SK-N-DZ (cell line): ENCODE data around the gene SEMA3B.
"Not testable (repeated sequence)": the region's sequence is repeated elsewhere in the genome, so short reads cannot be mapped to it uniquely, and the experiment has no call there.

Experiments
- DNase-seq: peaks from one replicate; pipeline ENCODE4 v3.0.0-alpha.2; 2015; ENCODE audit warnings: low spot score

The SEMA3B gene

DNA sequence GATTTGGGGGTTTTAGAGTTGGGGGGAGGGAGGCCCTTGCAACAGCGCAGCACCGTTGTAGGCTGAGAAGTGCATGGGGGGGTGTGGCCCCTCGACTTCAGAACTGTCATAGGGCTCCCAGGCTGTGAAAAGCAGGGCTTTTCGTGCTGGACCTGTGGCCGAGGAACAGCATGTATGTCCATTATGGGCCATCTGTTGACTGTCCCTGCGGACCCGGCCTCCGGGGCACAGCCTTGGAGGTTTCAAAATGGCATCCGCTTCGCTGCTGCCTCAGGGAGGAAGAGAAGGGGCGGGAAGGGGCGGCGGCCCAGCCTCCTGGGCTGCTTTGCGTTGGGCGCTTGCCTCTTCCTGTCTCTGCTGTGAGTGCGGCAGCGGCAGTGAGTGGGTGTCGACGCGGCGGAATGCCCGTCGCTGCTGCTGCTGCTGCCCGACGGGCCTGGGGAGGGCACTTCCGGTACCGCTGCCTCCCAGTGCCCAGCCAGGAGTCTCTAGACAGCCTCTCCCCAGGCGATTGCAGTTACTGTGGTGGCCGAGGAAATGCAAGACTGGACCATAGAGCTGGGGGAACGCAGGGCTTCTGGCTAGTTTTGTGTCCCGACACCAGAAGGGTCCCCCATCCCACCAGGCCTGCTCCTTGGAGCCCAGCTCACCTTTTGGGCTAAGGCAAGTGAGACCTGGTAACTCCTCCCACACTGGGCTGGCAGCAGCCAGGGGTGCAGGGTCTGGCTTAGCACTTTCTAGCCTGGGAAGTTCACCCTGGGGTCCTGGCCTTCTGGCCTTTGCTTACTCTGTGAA lies 31.0 kb upstream of the SEMA3B start:
- DNase-seq, result peak; percentile 39

- DNase-seq, result no peak
These were observed 30.4 kb upstream of the SEMA3B start for GRCh38 chr3:50238549-50239026.

DNA sequence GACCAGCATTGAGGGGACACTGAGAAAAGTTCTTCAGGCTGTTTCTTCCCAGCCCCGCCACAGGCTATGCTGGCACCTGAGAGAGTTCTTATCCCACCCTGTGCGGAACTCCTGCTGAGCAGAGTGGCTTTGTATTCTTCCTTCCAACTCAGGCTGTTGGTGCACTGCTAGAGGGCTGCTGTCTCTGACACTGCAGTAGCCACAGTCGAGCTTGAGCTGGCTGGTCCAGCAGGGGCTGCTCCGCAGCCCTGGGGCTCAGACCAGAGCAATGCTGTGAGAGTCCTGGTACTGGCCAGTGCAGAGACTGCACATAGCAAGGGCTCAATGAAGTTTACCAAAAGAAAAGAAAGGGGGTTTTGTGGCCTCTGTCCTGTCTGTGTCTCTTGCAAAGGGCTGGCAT lies 29.3 kb upstream of the SEMA3B start:
- no peak for DNase-seq

DNA sequence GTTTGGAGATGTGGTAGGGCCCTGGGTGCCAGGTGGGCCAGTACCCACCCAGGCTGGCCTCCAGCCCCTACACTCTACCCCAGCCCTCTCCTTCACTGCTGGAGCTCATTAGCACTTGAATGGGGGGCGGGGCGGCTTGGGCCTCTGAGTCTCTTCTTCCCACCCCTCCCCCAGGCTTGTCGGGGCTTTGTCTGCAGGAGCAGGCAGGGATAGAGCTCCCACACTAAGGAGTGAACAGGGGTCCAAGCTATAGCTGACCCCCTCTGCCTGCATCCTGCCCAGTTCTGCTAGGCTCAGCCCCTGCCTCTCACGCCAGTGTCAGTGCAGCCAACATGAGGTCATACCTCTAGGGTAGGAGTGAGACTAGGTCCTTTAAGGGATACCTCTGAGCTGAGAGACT lies 27.8 kb upstream of the SEMA3B start:
- no peak for DNase-seq

GRCh38 chr3:50241713-50242380 lies 27.1 kb upstream of the SEMA3B start:
- DNase-seq, result no peak

GRCh38 chr3:50242381-50242770 lies 26.6 kb upstream of the SEMA3B start:
- DNase-seq, result no peak

DNA sequence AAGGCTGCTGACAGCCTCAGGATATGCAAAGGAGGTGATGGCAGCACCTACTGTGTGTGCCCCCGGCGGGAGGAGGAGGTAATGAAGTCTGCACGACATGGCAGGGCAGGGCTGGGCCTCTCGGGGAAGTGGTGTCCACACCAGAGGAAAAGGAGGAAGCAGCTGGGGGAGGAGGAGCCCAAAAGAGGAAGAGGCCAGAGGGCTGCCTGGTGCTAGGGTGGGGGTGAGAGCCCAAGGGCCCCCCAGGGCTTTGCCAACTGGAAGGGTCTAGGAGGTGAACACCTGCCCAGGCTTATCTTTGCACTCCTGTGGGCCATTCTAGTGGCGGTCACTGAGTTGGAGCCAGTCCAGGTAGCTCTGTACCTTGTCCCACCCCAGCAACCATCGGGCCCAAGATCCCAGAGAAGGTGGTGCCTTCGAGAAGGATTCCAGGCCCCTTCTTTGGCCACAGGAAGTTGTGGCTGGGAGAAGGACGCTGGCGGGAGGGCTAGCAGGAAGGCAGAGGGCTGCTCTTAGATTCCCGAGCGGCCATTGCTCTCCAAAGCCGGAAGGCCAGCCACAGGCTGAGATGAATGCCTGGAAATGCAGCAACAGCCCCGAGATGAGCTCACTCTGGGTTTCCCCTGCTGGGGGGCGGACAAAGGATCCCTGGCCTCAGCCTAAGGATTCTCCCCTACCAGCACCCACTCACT lies 25.9 kb upstream of the SEMA3B start:
- DNase-seq, result no peak

DNA sequence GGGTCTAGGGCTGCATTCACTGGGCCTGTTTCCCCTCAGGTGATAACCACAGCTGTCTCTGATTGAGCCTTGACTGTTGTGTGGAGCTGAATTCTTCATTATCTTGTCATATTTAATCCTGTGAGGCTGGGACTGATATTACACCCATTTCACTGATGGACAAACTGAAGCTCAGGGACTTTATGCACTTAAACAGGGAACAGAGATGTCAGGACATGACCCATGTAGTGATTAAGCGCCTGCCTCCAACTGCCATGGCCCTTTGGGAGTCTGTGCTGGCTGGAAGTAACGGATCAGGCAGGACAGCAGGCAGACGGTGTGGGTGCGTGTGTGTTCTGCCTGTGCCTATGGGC lies 25.4 kb upstream of the SEMA3B start:
- DNase-seq, result no peak

GRCh38 chr3:50244813-50245212 lies 24.1 kb upstream of the SEMA3B start:
- DNase-seq, result not testable (repeated sequence)

GRCh38 chr3:50245251-50245745 lies 23.6 kb upstream of the SEMA3B start:
- no peak for DNase-seq

DNA sequence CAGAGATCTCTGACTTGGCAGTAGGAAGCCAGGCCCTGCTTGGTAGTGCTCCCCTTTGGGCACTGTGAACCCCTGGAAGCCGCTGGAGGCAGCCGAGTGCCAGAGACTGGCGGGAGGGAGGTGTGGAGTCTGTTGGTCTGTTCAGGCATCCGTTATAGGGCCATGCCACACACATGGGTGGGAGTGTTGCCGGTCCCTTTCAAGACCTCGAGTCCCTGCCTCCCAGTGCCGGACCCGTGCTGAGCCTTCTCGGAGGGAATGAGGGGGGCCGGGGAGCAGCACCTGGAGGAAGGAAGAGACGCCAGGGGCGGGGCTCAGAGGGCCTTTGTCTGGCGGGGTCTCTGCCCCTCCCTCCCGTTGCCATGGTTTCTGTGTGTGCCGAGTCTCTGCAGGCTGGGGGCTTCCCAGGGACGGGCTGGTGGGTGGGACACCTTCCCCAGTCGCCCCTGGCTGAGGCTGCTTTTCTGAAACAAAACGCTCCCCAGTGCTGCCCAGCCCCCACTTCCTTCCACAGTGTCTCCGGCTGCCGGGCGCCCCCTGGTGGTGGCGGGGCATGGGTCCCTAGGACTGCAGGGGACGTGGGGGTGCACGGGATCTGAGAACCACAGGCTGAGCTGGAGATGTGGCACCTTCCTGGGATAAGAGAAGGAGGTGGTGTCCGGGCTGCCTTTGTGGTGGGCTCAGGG lies 23.0 kb upstream of the SEMA3B start:
- peak; percentile 86 for DNase-seq

- DNase-seq, result no peak
These were observed 22.4 kb upstream of the SEMA3B start for GRCh38 chr3:50246517-50246954.

GRCh38 chr3:50248387-50248786 lies 20.6 kb upstream of the SEMA3B start:
- DNase-seq, result no peak

GRCh38 chr3:50249457-50249856 lies 19.5 kb upstream of the SEMA3B start:
- DNase-seq, result no peak

DNA sequence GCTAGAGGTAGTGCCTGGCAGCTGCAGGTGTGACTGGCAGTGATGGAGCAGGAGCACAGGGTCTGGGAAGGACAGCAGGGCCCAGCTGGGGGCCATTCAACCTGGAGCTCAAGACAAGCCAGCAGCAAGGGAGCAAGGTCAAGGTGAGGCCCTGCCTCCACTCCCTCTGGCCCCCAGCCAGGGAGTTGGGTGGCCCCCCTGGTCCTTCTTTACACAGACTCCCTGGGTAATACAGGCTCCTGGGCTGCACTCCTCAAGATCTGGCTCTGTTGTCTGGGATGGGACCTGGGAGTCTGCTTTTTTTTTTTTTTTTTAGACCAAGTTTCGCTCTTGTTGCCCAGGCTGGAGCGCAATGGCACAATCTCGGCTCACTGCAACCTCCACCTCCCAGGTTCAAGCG lies 18.4 kb upstream of the SEMA3B start:
- no peak for DNase-seq

- DNase-seq, result no peak
These were observed 17.7 kb upstream of the SEMA3B start for GRCh38 chr3:50251220-50251619.

DNA sequence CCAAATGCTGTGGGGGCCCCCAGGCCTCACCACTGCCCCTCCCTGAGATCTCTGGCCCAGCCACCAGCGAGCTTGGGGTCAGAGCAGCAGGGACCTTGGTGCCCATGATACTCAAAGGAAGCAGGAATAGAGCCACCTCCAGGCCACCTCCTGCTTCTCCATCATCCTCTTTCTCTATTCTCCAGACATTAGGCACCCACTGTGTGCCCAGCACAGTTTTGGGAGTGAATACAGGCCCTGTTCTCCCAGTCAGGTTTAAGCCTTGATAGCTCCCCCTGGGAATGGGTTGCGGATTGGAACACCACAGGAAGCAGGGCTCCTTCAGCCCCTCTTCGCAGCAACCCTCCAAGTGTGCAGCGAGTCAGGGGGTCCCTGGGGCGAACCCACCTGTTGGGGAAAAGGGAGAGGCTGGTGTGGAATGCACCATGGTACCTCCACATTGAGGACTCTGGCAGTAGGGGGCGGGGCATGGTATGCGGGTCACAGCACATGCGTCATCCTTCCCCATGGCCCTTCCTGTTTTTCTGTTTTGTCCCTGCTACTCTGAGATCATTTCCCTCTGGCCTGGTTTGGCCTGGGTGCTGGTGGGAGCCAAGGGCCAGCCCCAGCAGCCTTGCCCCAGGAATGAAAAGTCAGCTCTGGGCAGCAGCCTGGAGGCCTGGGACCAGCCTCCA lies 14.2 kb upstream of the SEMA3B start:
- DNase-seq, result no peak

DNA sequence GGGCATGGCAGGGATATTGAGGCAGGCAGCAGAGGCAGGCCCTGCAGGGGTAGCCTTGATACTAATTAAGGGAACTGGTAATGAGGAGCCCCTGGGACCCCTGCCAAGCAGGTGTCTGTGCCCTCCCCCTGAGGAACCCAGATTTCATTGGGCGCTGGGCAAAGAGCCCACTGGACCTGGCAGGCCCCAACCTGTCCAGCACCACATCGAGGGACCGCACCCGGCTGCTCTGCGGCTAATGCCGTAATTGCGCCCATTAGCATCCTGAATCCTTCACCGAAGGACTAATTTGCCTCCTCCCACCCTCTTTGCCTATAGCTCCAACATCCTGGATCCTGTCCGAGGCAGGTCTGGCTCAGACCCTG lies 13.7 kb upstream of the SEMA3B start:
- no peak for DNase-seq

GRCh38 chr3:50256978-50257890 lies 11.7 kb upstream of the SEMA3B start:
- DNase-seq, result no peak

DNA sequence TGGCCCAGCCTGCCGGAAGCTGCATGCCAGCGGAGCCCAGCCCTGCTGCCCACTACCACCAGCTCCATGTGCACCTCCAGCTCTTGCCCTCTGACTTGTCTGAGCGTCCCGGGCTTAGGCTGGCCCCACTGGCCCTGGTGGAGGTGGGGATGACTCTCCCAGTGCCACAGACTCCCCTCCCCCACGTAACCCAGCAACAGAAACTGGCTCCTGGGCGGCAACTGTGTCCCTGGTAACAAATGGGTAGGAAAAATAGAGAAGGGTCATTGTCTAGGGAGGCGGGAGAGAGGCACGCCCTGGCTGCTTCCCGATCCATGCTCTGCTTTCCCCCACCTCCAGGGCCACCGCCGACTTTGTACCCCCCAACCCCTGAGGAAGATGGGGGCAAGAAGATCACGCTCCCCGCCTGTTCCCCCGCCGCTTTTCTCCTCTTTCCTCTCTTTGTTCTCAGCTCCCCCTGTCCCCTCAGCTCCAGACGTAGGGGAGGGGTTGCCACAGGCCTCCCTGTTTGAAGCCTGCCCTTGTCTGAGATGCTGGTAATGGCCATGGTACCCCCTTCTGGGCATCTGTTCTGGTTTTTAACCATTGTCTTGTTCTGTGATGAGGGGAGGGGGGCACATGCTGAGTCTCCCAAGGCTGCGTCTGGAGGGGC lies 10.8 kb upstream of the SEMA3B start:
- no peak for DNase-seq
